WTC11 (cell line): Measurements from ENCODE around the gene NRXN3. TPM values are rescaled to one million over a fixed set of nuclear protein-coding genes. Genes with fewer than 3 reads are reported as not detected.

Experiments used
- ATAC-seq: fragments of 200-7000 bp; cut with Tn5 transposase; 2 replicates; pipeline ENCODE4 v1.10.0; 2021; ENCODE audit warnings: mild to moderate bottlenecking, moderate library complexity
- CTCF ChIA-PET: fragments of 300-600 bp; sonication (Branson Sonifier 250); formaldehyde crosslinking; loops from one replicate; lab custom pipeline; 2021; ENCODE audit warnings: antibody characterized with exemption; lab: Charles Lee
- POLR2A ChIA-PET: fragments of 350-600 bp; sonication (Branson Sonifier 250); formaldehyde crosslinking; loops from one replicate; lab custom pipeline; 2021; ENCODE audit warnings: antibody characterized with exemption; lab: Charles Lee
- DNase-seq: peaks from one replicate; pipeline ENCODE4 v3.0.0; 2021; ENCODE audit warnings: low spot score
- H3K27ac Mint-ChIP-seq: 2 replicates; pipeline ENCODE4 v1.8.0; 2021; ENCODE audit warnings: mixed read lengths
- H3K27me3 Mint-ChIP-seq: 2 replicates; pipeline ENCODE4 v1.8.0; 2021; ENCODE audit warnings: low read depth, mild to moderate bottlenecking, moderate library complexity, mixed read lengths
- H3K36me3 Mint-ChIP-seq: 2 replicates; pipeline ENCODE4 v1.8.0; 2021; ENCODE audit warnings: mixed read lengths
- H3K4me1 Mint-ChIP-seq: 2 replicates; pipeline ENCODE4 v1.8.0; 2022; ENCODE audit warnings: mixed read lengths
- H3K4me3 Mint-ChIP-seq: 2 replicates; pipeline ENCODE4 v1.8.0; 2021; ENCODE audit warnings: mild to moderate bottlenecking, moderate library complexity, mixed read lengths
- H3K9me3 Mint-ChIP-seq: 2 replicates; pipeline ENCODE4 v1.8.0; 2021; ENCODE audit warnings: mixed read lengths
- CBFB ChIP-seq: sonication (generic); formaldehyde crosslinking; IDR thresholded peaks from 2 replicates; pipeline ENCODE4 v1.8.1; 2022; ENCODE audit warnings: mild to moderate bottlenecking, low read depth, missing genetic modification reagents
- CREB1 ChIP-seq: sonication (generic); formaldehyde crosslinking; IDR thresholded peaks from 2 replicates; pipeline ENCODE4 v1.8.0; 2023; ENCODE audit warnings: mild to moderate bottlenecking, missing genetic modification reagents
- FOXP1 ChIP-seq: sonication (generic); formaldehyde crosslinking; IDR thresholded peaks from 2 replicates; pipeline ENCODE4 v1.8.0; 2022; ENCODE audit warnings: missing genetic modification reagents, mild to moderate bottlenecking, moderate library complexity, borderline replicate concordance
- GRHL2 ChIP-seq: fragments of 250-450 bp; sonication (Bioruptor Pico); IDR thresholded peaks from 2 replicates; pipeline ENCODE4 v1.8.0; 2022; ENCODE audit warnings: mild to moderate bottlenecking, moderate library complexity; ENCODE audit not compliant: insufficient replicate concordance, severe bottlenecking
- MXD4 ChIP-seq: fragments of 250-450 bp; sonication (Bioruptor Pico); IDR thresholded peaks from 2 replicates; pipeline ENCODE4 v1.8.0; 2021; ENCODE audit warnings: mild to moderate bottlenecking, moderate library complexity, borderline replicate concordance
- MYBL2 ChIP-seq: sonication (generic); formaldehyde crosslinking; IDR thresholded peaks from 2 replicates; pipeline ENCODE4 v1.8.1; 2023; ENCODE audit warnings: mild to moderate bottlenecking, moderate library complexity, missing genetic modification reagents
- NFATC4 ChIP-seq: fragments of 250-450 bp; sonication (Bioruptor Pico); IDR thresholded peaks from 2 replicates; pipeline ENCODE4 v1.9.0; 2021; ENCODE audit warnings: mild to moderate bottlenecking
- NR2C2 ChIP-seq: sonication (generic); formaldehyde crosslinking; IDR thresholded peaks from 2 replicates; pipeline ENCODE4 v1.8.0; 2022; ENCODE audit warnings: mild to moderate bottlenecking, missing genetic modification reagents
- NR3C1 ChIP-seq: sonication (generic); formaldehyde crosslinking; conservative IDR thresholded peaks from 2 replicates; pipeline ENCODE4 v1.8.1; 2023; ENCODE audit warnings: low read depth, mild to moderate bottlenecking, missing genetic modification reagents
- PRRX2 ChIP-seq: fragments of 250-450 bp; sonication (Bioruptor Pico); IDR thresholded peaks from 2 replicates; pipeline ENCODE4 v1.8.0; 2021; ENCODE audit warnings: mild to moderate bottlenecking
- RORB ChIP-seq: fragments of 250-450 bp; sonication (Bioruptor Pico); IDR thresholded peaks from 2 replicates; pipeline ENCODE4 v1.9.0; 2021; ENCODE audit warnings: mild to moderate bottlenecking
- SOX15 ChIP-seq: fragments of 250-450 bp; sonication (Bioruptor Pico); IDR thresholded peaks from 2 replicates; pipeline ENCODE4 v1.9.0; 2021; ENCODE audit warnings: mild to moderate bottlenecking
- TCF7 ChIP-seq: sonication (generic); formaldehyde crosslinking; IDR thresholded peaks from 2 replicates; pipeline ENCODE4 v1.8.0; 2022; ENCODE audit warnings: mild to moderate bottlenecking, low read depth, missing genetic modification reagents, moderate library complexity
- ZNF263 ChIP-seq: sonication (generic); formaldehyde crosslinking; IDR thresholded peaks from 2 replicates; pipeline ENCODE4 v1.8.1; 2022; ENCODE audit warnings: low read depth, mild to moderate bottlenecking, moderate library complexity, missing genetic modification reagents
- ZNF396 ChIP-seq: fragments of 250-450 bp; sonication (Bioruptor Pico); IDR thresholded peaks from 2 replicates; pipeline ENCODE4 v1.8.0; 2021; ENCODE audit warnings: mild to moderate bottlenecking, moderate library complexity, borderline replicate concordance
- ZNF423 ChIP-seq: fragments of 250-450 bp; sonication (Bioruptor Pico); IDR thresholded peaks from 2 replicates; pipeline ENCODE4 v2.1.2; 2022; ENCODE audit warnings: mild to moderate bottlenecking, moderate library complexity
- total RNA-seq: library from RNA; stranded (reverse); gene quantifications from 3 replicates; pipeline ENCODE4 v1.2.3, GENCODE V29; 2021
- TF ChIP-seq, protein P1 (sequence below): sonication (generic); formaldehyde crosslinking; IDR thresholded peaks from 2 replicates; pipeline ENCODE4 v1.8.1; 2023; ENCODE audit warnings: mild to moderate bottlenecking, missing genetic modification reagents, moderate library complexity
- TF ChIP-seq, protein P2 (sequence below): fragments of 250-450 bp; sonication (Bioruptor Pico); IDR thresholded peaks from 2 replicates; pipeline ENCODE4 v2.1.2; 2022; ENCODE audit warnings: mild to moderate bottlenecking, moderate library complexity
- TF ChIP-seq, protein P3 (sequence below): sonication (generic); formaldehyde crosslinking; IDR thresholded peaks from 2 replicates; pipeline ENCODE4 v1.8.1; 2022; ENCODE audit warnings: low read depth, missing genetic modification reagents, borderline replicate concordance
- TF ChIP-seq, protein P4 (sequence below): sonication (generic); formaldehyde crosslinking; IDR thresholded peaks from 2 replicates; pipeline ENCODE4 v1.8.1; 2023; ENCODE audit warnings: mild to moderate bottlenecking, moderate library complexity, missing genetic modification reagents
- TF ChIP-seq, protein P5 (sequence below): sonication (generic); formaldehyde crosslinking; IDR thresholded peaks from 2 replicates; pipeline ENCODE4 v1.8.0; 2022; ENCODE audit warnings: missing genetic modification reagents

NRXN3 gene
- total RNA-seq, 1 experiment from 2014 or later, result 3.0 TPM

DNA sequence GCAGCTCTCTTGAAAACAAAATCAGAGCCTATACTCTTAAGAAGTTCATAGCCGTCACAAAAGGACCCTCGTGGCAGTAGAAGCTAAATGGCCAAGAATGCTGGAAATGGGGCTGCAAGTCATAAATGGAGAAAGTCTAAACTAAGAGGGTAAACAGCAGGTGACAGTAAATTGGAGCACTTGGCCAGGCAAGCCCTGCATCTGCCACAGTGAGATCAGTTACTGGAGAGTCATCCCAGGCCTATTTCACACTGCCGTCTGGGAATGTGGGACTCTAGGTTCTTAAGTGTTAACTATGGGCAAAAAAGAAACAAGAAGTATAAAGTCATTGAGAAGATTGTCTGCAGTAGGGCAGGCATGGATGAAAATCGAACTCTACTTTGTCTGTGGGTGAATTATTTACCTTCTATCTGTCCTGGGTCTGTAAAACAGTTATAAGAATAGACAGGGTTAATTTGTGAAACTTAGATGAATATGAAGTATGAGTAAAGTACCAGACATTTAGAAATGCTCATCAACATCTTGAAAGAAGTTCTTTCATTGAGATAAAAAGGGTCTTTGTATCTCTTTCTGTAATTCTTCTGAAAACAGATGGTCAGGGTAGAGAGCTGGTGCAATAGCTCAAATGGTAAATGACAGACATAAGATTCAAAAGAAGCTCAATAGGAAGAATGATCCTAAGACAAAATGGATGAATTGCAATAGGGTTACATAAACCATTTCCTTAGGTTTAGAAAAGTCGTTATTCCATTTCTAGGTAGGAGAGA, 1248.7 kb downstream of the NRXN3 start:
- ATAC-seq (no peak), DNase-seq (no peak)
- ChIA-PET POLR2A (no interaction called here), CTCF (no interaction called here)
- Mint-ChIP-seq H3K27ac (no peak overlapping the region), H3K27me3 (no peaks in the 10 kb centered on the region), H3K9me3 (peaks cover 16% of the 10 kb centered on the region), H3K4me1 (no peaks in the 10 kb centered on the region), H3K36me3 (peaks cover 6% of the 10 kb centered on the region; the same call in 1 of the 2 replicates), H3K4me3 (no peak overlapping the region)
- no peak for TF ChIP-seq GRHL2 (CRISPR knock-in tag)
- TF ChIP-seq CBFB, result no peak
- TF ChIP-seq MXD4, result no peak
- no peak for TF ChIP-seq ZNF396 (CRISPR knock-in tag)
- TF ChIP-seq, protein P1, sequence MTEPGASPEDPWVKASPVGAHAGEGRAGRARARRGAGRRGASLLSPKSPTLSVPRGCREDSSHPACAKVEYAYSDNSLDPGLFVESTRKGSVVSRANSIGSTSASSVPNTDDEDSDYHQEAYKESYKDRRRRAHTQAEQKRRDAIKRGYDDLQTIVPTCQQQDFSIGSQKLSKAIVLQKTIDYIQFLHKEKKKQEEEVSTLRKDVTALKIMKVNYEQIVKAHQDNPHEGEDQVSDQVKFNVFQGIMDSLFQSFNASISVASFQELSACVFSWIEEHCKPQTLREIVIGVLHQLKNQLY (CRISPR knock-in tag), result no peak
- TF ChIP-seq PRRX2 (CRISPR knock-in tag), result no peak
- TF ChIP-seq, protein P2, sequence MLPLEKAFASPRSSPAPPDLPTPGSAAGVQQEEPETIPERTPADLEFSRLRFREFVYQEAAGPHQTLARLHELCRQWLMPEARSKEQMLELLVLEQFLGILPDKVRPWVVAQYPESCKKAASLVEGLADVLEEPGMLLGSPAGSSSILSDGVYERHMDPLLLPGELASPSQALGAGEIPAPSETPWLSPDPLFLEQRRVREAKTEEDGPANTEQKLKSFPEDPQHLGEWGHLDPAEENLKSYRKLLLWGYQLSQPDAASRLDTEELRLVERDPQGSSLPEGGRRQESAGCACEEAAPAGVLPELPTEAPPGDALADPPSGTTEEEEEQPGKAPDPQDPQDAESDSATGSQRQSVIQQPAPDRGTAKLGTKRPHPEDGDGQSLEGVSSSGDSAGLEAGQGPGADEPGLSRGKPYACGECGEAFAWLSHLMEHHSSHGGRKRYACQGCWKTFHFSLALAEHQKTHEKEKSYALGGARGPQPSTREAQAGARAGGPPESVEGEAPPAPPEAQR, result no peak
- no peak for TF ChIP-seq MYBL2 (CRISPR knock-in tag)

DNA sequence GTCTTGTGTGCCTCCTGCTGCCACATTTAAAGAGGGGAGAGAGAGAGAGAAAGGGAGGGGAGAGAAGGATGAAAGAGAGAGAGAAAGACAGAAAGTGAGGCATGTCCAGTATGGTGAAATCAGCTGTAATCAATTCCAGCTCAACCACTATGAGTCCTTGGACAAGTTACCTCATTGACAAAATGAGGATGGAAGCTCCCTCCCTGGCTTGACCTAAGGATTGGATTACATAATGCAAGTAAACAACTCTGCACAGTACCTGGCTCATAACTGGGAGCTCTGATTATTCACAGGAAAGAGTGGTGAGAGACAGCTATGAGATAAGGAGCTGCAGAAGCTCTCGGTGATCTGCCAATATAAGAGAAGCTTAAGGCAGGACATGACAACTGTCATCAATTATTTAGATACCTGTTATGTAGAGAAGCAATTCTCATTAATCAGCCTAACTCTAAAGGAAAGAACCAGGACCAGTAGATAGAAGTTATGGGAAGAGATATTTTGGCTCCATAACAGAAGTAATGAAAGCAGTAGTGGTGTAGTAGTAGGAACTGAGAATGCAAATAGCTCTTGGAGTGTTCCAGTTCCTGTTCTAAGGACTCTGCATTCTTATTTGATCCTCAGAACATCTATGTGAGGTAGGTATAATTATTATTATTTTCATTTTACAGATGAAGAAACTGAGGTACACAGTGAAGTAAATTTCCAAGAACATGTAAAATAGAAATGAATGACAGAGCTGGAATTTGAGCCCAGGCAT, 1249.6 kb downstream of the NRXN3 start:
- TF ChIP-seq TCF7 (no peak), NR2C2 (CRISPR knock-in tag) (no peak)
- POLR2A ChIA-PET, result no interaction called here

DNA sequence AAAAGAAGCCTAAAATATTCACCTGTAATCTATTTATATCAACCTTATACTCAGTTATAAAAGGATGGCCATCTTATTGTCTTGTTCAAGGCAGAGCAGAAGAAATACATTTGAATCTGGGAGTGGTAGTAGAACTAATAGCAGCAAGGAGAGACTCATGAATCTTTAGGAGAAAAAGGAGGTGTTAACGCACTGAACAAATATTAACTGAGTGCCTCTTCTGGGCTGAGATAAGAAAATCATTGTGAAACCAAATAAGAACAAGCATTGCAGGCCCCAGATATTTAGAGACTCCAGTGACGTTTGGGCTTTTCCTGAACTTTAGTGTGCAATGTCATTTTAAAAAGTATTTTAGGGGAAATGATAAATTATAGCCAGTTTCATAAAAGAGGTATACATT, 1250.6 kb downstream of the NRXN3 start:
- Mint-ChIP-seq H3K9me3 (peaks cover 16% of the 10 kb centered on the region), H3K4me3 (no peak overlapping the region), H3K27me3 (no peaks in the 10 kb centered on the region), H3K36me3 (peaks cover 6% of the 10 kb centered on the region; the same call in 1 of the 2 replicates), H3K4me1 (no peaks in the 10 kb centered on the region), H3K27ac (no peak overlapping the region)
- ChIA-PET CTCF (no interaction called here), POLR2A (no interaction called here)
- DNase-seq, result no peak
- no peak for ATAC-seq
- no peak for TF ChIP-seq NFATC4 (CRISPR knock-in tag)
- no peak for TF ChIP-seq SOX15 (CRISPR knock-in tag)
- TF ChIP-seq, protein P3, sequence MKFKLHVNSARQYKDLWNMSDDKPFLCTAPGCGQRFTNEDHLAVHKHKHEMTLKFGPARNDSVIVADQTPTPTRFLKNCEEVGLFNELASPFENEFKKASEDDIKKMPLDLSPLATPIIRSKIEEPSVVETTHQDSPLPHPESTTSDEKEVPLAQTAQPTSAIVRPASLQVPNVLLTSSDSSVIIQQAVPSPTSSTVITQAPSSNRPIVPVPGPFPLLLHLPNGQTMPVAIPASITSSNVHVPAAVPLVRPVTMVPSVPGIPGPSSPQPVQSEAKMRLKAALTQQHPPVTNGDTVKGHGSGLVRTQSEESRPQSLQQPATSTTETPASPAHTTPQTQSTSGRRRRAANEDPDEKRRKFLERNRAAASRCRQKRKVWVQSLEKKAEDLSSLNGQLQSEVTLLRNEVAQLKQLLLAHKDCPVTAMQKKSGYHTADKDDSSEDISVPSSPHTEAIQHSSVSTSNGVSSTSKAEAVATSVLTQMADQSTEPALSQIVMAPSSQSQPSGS, result no peak
- TF ChIP-seq, protein P4, sequence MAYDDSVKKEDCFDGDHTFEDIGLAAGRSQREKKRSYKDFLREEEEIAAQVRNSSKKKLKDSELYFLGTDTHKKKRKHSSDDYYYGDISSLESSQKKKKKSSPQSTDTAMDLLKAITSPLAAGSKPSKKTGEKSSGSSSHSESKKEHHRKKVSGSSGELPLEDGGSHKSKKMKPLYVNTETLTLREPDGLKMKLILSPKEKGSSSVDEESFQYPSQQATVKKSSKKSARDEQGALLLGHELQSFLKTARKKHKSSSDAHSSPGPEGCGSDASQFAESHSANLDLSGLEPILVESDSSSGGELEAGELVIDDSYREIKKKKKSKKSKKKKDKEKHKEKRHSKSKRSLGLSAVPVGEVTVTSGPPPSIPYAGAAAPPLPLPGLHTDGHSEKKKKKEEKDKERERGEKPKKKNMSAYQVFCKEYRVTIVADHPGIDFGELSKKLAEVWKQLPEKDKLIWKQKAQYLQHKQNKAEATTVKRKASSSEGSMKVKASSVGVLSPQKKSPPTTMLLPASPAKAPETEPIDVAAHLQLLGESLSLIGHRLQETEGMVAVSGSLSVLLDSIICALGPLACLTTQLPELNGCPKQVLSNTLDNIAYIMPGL (CRISPR knock-in tag), result no peak
- TF ChIP-seq ZNF396 (CRISPR knock-in tag), result no peak
- no peak for TF ChIP-seq FOXP1 (CRISPR knock-in tag)
- no peak for TF ChIP-seq ZNF263
- TF ChIP-seq, protein P5, sequence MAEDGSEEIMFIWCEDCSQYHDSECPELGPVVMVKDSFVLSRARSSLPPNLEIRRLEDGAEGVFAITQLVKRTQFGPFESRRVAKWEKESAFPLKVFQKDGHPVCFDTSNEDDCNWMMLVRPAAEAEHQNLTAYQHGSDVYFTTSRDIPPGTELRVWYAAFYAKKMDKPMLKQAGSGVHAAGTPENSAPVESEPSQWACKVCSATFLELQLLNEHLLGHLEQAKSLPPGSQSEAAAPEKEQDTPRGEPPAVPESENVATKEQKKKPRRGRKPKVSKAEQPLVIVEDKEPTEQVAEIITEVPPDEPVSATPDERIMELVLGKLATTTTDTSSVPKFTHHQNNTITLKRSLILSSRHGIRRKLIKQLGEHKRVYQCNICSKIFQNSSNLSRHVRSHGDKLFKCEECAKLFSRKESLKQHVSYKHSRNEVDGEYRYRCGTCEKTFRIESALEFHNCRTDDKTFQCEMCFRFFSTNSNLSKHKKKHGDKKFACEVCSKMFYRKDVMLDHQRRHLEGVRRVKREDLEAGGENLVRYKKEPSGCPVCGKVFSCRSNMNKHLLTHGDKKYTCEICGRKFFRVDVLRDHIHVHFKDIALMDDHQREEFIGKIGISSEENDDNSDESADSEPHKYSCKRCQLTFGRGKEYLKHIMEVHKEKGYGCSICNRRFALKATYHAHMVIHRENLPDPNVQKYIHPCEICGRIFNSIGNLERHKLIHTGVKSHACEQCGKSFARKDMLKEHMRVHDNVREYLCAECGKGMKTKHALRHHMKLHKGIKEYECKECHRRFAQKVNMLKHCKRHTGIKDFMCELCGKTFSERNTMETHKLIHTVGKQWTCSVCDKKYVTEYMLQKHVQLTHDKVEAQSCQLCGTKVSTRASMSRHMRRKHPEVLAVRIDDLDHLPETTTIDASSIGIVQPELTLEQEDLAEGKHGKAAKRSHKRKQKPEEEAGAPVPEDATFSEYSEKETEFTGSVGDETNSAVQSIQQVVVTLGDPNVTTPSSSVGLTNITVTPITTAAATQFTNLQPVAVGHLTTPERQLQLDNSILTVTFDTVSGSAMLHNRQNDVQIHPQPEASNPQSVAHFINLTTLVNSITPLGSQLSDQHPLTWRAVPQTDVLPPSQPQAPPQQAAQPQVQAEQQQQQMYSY (CRISPR knock-in tag), result no peak
- TF ChIP-seq, protein P2, result no peak
- TF ChIP-seq NR3C1, result no peak
- no peak for TF ChIP-seq CREB1 (CRISPR knock-in tag)
- TF ChIP-seq ZNF423 (CRISPR knock-in tag), result no peak
- no peak for TF ChIP-seq RORB

More for the DNA sequence above, 1249.6 kb downstream of the NRXN3 start:
- no peaks in the 10 kb centered on the region for H3K4me1 Mint-ChIP-seq
- CTCF ChIA-PET, result no interaction called here
- peaks cover 16% of the 10 kb centered on the region for H3K9me3 Mint-ChIP-seq
- H3K36me3 Mint-ChIP-seq, result peaks cover 6% of the 10 kb centered on the region; the same call in 1 of the 2 replicates
- no peak overlapping the region for H3K4me3 Mint-ChIP-seq
- no peaks in the 10 kb centered on the region for H3K27me3 Mint-ChIP-seq
- DNase-seq (no peak), ATAC-seq (no peak)
- H3K27ac Mint-ChIP-seq, result no peak overlapping the region
